Osteoblast (primary cell): ENCODE measurements around the gene TRMT1. TPM values are rescaled to one million over a fixed set of nuclear protein-coding genes. Genes with fewer than 3 reads are reported as not detected.

Experiments used
- DNase-seq: peaks from one replicate; pipeline ENCODE4 v3.0.0; 2011; ENCODE audit warnings: low spot score, mixed read lengths; ENCODE audit not compliant: insufficient read length; ENCODE audit errors: missing footprints
- H2AFZ ChIP-seq: 2 replicates; pipeline ENCODE4 v1.6.0; 2011; ENCODE audit warnings: mild to moderate bottlenecking, low read length
- H3K27ac ChIP-seq: 2 replicates; pipeline ENCODE4 v1.5.1; 2011; ENCODE audit warnings: mild to moderate bottlenecking, low read depth, low read length, moderate library complexity
- H3K27me3 ChIP-seq: 2 replicates; pipeline ENCODE4 v1.6.0; 2012; ENCODE audit warnings: mild to moderate bottlenecking, control low read depth, inconsistent platforms, low read length, moderate library complexity; ENCODE audit not compliant: insufficient read depth
- H3K36me3 ChIP-seq: 2 replicates; pipeline ENCODE4 v1.5.1; 2011; ENCODE audit warnings: mild to moderate bottlenecking, low read length, control low read depth, moderate library complexity; ENCODE audit not compliant: insufficient read depth
- H3K4me1 ChIP-seq: 2 replicates; pipeline ENCODE4 v1.5.1; 2011; ENCODE audit warnings: mild to moderate bottlenecking, low read length, control low read depth, moderate library complexity; ENCODE audit not compliant: insufficient read depth
- H3K4me2 ChIP-seq: 2 replicates; pipeline ENCODE4 v1.6.0; 2011; ENCODE audit warnings: mild to moderate bottlenecking, low read length; ENCODE audit not compliant: insufficient read depth
- H3K4me3 ChIP-seq: fragments of 200-600 bp; sonication (generic); 3 replicates; pipeline ENCODE4 v1.5.1; 2012; ENCODE audit warnings: mild to moderate bottlenecking, low read length, inconsistent platforms; ENCODE audit not compliant: insufficient read depth
- H3K79me2 ChIP-seq: 2 replicates; pipeline ENCODE4 v1.6.0; 2012; ENCODE audit warnings: mild to moderate bottlenecking, low read length, control low read depth, inconsistent platforms; ENCODE audit not compliant: insufficient read depth
- H3K9me3 ChIP-seq: 2 replicates; pipeline ENCODE4 v1.5.1; 2011; ENCODE audit warnings: low read depth, low read length, control low read depth
- H4K20me1 ChIP-seq: 2 replicates; pipeline ENCODE4 v1.6.0; 2012; ENCODE audit warnings: mild to moderate bottlenecking, low read length, control low read depth; ENCODE audit not compliant: insufficient read depth
- CTCF ChIP-seq: IDR thresholded peaks from 2 replicates; pipeline ENCODE4 v1.5.1; 2011; ENCODE audit warnings: mild to moderate bottlenecking, low read depth, low read length, moderate library complexity; ENCODE audit errors: extremely low read depth
- total RNA-seq: library from RNA; depleted of rRNA; stranded (reverse); fragments of >200 nt; gene quantifications from 2 replicates; pipeline ENCODE4 v1.2.3, GENCODE V29; 2012

Gene TRMT1
- total RNA-seq, 1 donor, result 29.7 TPM

GRCh38 chr19:13076787-13077186, 39.8 kb downstream of the TRMT1 start:
- DNase-seq, result no peak
- Histone ChIP-seq H3K36me3 (peaks cover 69% of the 10 kb centered on the region), H2AFZ (no peak overlapping the region), H3K9me3 (no peaks in the 10 kb centered on the region), H4K20me1 (peaks cover 23% of the 10 kb centered on the region), H3K27me3 (no peaks in the 10 kb centered on the region), H3K4me2 (no peak overlapping the region), H3K4me1 (no peaks in the 10 kb centered on the region), H3K27ac (no peak overlapping the region), H3K79me2 (peaks cover 16% of the 10 kb centered on the region), H3K4me3 (no peak overlapping the region)
- TF ChIP-seq CTCF, result no peak

DNA sequence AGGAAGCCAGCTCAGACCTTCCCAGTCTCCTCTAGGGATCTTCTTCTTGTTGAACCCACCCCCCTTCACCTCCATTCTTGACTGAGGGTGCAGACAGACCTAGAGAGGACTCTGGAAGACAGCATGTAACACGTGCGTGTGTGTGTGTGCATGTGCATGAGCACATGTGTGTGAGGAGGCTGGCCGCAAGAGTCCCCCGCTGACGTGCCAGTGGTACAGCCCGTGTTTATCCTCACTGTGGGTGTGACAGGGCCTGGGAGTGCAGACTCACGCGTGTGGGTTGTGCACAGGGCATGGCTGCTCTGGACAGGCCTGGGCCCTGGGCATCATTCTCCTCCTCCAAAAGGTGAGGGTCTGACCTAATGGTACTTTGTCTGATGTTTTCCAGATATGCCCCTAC, 40.2 kb downstream of the TRMT1 start:
- Histone ChIP-seq H3K27me3 (no peaks in the 10 kb centered on the region), H3K4me2 (no peak overlapping the region), H3K4me1 (no peaks in the 10 kb centered on the region), H3K4me3 (no peak overlapping the region), H3K27ac (no peak overlapping the region), H3K36me3 (peaks cover 65% of the 10 kb centered on the region), H2AFZ (no peak overlapping the region), H3K79me2 (peaks cover 21% of the 10 kb centered on the region), H3K9me3 (no peaks in the 10 kb centered on the region), H4K20me1 (peaks cover 23% of the 10 kb centered on the region)
- no peak for DNase-seq
- no peak for TF ChIP-seq CTCF

DNA sequence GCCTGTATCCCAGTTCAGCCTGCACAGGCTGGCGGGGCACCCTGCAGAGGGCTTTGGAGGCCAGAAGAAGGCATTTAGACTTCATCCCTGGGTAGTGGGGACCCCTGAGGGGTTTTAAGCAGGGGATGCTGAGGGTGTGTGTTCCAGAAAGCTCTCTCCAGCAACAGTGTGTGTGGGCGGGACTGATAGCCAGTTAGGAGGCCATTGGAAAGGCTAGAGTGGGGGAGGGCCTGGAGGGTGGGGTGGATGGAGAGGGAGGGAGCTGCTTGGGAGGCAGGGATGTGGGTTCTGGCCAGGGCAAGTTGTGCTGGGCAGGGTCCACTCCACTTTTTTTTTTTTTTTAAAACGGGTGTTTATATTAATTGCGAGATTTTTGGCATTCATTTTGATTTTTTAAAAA, 42.2 kb downstream of the TRMT1 start:
- Histone ChIP-seq H3K36me3 (peaks cover 56% of the 10 kb centered on the region), H3K27ac (no peak overlapping the region), H3K79me2 (peaks cover 40% of the 10 kb centered on the region), H3K27me3 (no peaks in the 10 kb centered on the region), H3K4me3 (no peak overlapping the region), H4K20me1 (peaks cover 32% of the 10 kb centered on the region), H3K4me2 (no peak overlapping the region), H3K9me3 (no peaks in the 10 kb centered on the region), H2AFZ (no peak overlapping the region), H3K4me1 (no peaks in the 10 kb centered on the region)
- DNase-seq, result no peak
- no peak for TF ChIP-seq CTCF

DNA sequence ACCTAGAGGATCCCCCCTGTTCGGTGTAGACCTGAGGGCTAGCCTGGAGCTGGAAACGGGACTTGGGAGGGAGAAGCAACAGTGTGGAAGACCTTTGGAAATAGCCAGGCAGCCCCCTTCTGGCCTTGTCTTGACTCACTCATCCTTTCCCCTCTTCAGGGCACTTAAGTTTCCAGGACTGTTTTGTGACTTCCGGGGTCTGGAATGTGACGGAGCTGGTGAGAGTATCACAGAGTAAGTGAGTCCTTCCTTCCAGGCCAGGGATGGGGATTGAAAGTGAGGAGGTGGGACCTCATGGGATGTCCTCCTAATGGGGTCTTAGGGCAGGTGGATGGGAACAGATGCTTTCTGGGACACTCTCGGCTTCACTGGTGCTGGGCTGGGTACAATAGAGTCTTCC, 43.3 kb downstream of the TRMT1 start:
- no peak overlapping the region for H2AFZ ChIP-seq
- H4K20me1 ChIP-seq, result peaks cover 42% of the 10 kb centered on the region
- no peaks in the 10 kb centered on the region for H3K4me1 ChIP-seq
- no peak overlapping the region for H3K4me3 ChIP-seq
- peaks cover 45% of the 10 kb centered on the region for H3K36me3 ChIP-seq
- DNase-seq, result no peak
- no peak overlapping the region for H3K27ac ChIP-seq
- no peaks in the 10 kb centered on the region for H3K27me3 ChIP-seq
- H3K4me2 ChIP-seq, result no peak overlapping the region
- H3K9me3 ChIP-seq, result no peaks in the 10 kb centered on the region
- H3K79me2 ChIP-seq, result peaks cover 51% of the 10 kb centered on the region
- TF ChIP-seq CTCF, result no peak
